Esophagus (tissue), 2 donors: ENCODE data around the gene STAB1. TPM values are rescaled to one million over a fixed set of nuclear protein-coding genes. Genes with fewer than 3 reads are reported as not detected.

Experiments
- H3K27ac ChIP-seq, 2 donors: one replicate each; pipeline ENCODE4 v1.5.1; 2013; ENCODE audit warnings: low read depth in 2 of 2, mild to moderate bottlenecking in 2 of 2, inconsistent platforms in 1 of 2, low read length in 1 of 2, moderate library complexity in 1 of 2
- H3K27me3 ChIP-seq, 2 donors: one replicate each; pipeline ENCODE4 v1.6.1; 2013; ENCODE audit warnings: low read length in 2 of 2, control low read depth in 1 of 2, mild to moderate bottlenecking in 1 of 2; ENCODE audit not compliant: insufficient read depth in 2 of 2, control insufficient read depth in 1 of 2
- H3K36me3 ChIP-seq, 2 donors: one replicate each; pipeline ENCODE4 v1.6.1; 2013; ENCODE audit warnings: low read length in 1 of 2; ENCODE audit not compliant: control insufficient read depth in 2 of 2, insufficient read depth in 2 of 2
- H3K4me1 ChIP-seq, 2 donors: one replicate each; pipeline ENCODE4 v1.6.1; 2013; ENCODE audit warnings: low read length in 1 of 2; ENCODE audit not compliant: control insufficient read depth in 2 of 2, insufficient read depth in 2 of 2
- H3K4me3 ChIP-seq, 2 donors: one replicate each; pipeline ENCODE4 v1.5.1; 2013; ENCODE audit warnings: low read length in 2 of 2, mild to moderate bottlenecking in 2 of 2, low read depth in 1 of 2, moderate library complexity in 1 of 2
- H3K9me3 ChIP-seq, 2 donors: one replicate each; pipeline ENCODE4 v1.6.1; 2013; ENCODE audit warnings: mild to moderate bottlenecking in 2 of 2, low read depth in 1 of 2, low read length in 1 of 2, moderate library complexity in 1 of 2; ENCODE audit not compliant: control insufficient read depth in 2 of 2, insufficient read depth in 1 of 2
- WGBS, 2 donors: extraction: QIAGEN DNeasy Blood & Tissue Kit; methylation state at CpG; one replicate each; pipeline ENCODE4 v1.1.7; 2013; 5-methylcytosine and 5-hydroxymethylcytosine counted together
- polyA plus RNA-seq, 2 donors: library from polyadenylated mRNA; stranded (reverse); fragments of 200-250 nt; gene quantifications; one replicate each; pipeline ENCODE4 v1.2.3, GENCODE V29; 2013
- donor health status: healthy with polysubstance abuse.
- donor health status: Bipolar disorder and iron deficiency.

STAB1 gene
- polyA plus RNA-seq, 2 donors: 30.5 to 39.0 TPM

- no peak overlapping the region for H3K27ac ChIP-seq
- H3K27me3 ChIP-seq: no peaks in the 10 kb centered on the region
- WGBS, 2 donors: 93 to 94% methylated on average over 16 to 19 of the region's 19 CpGs
- H3K9me3 ChIP-seq: no peaks in the 10 kb centered on the region
- H3K36me3 ChIP-seq: no peaks in the 10 kb centered on the region
- H3K4me1 ChIP-seq: peaks cover 0 to 13% of the 10 kb centered on the region in 2 donors
- H3K4me3 ChIP-seq: no peak overlapping the region
Measured at GRCh38 chr3:52516509-52517195, 21.5 kb downstream of the STAB1 start.

GRCh38 chr3:52517796-52518722, 22.9 kb downstream of the STAB1 start:
- H3K36me3 ChIP-seq: peaks cover 0 to 9% of the 10 kb centered on the region in 2 donors
- H3K27me3 ChIP-seq: no peaks in the 10 kb centered on the region
- WGBS, 2 donors: 83 to 84% methylated on average over 25 of the region's 25 CpGs
- H3K9me3 ChIP-seq: no peaks in the 10 kb centered on the region
- H3K4me1 ChIP-seq: peaks cover 0 to 13% of the 10 kb centered on the region in 2 donors
- H3K27ac ChIP-seq: no peak overlapping the region
- H3K4me3 ChIP-seq: peak overlapping the region in 1 of 2 donors; percentile 25

- H3K27ac ChIP-seq: peak overlapping the region in 1 of 2 donors; percentile 4
- WGBS, 2 donors: 40 to 45% methylated on average over 39 to 50 of the region's 50 CpGs
- H3K9me3 ChIP-seq: no peaks in the 10 kb centered on the region
- H3K27me3 ChIP-seq: no peaks in the 10 kb centered on the region
- H3K36me3 ChIP-seq: peaks cover 0 to 16% of the 10 kb centered on the region in 2 donors
- H3K4me1 ChIP-seq: peaks cover 0 to 17% of the 10 kb centered on the region in 2 donors
- H3K4me3 ChIP-seq: peak overlapping the region in 1 of 2 donors; percentile 25
Measured at GRCh38 chr3:52518723-52519444, 23.7 kb downstream of the STAB1 start.

GRCh38 chr3:52519445-52520140, 24.5 kb downstream of the STAB1 start:
- H3K4me3 ChIP-seq: no peak overlapping the region
- H3K36me3 ChIP-seq: peaks cover 0 to 23% of the 10 kb centered on the region in 2 donors
- WGBS, 2 donors: 87 to 88% methylated on average over 22 of the region's 22 CpGs
- H3K9me3 ChIP-seq: no peaks in the 10 kb centered on the region
- H3K4me1 ChIP-seq: peaks cover 2 to 23% of the 10 kb centered on the region in 2 donors
- H3K27me3 ChIP-seq: no peaks in the 10 kb centered on the region
- peak overlapping the region in 1 of 2 donors; percentile 4 for H3K27ac ChIP-seq

GRCh38 chr3:52520141-52520667, 25.1 kb downstream of the STAB1 start:
- peaks cover 0 to 23% of the 10 kb centered on the region in 2 donors for H3K36me3 ChIP-seq
- peaks cover 5 to 28% of the 10 kb centered on the region in 2 donors for H3K4me1 ChIP-seq
- H3K27ac ChIP-seq: no peak overlapping the region
- 94 to 96% methylated on average over 14 of the region's 14 CpGs for WGBS, 2 donors
- no peak overlapping the region for H3K4me3 ChIP-seq
- no peaks in the 10 kb centered on the region for H3K27me3 ChIP-seq
- H3K9me3 ChIP-seq: no peaks in the 10 kb centered on the region

GRCh38 chr3:52520716-52521487, 25.8 kb downstream of the STAB1 start:
- Histone ChIP-seq H3K27me3 (no peaks in the 10 kb centered on the region), H3K36me3 (peaks cover 0 to 23% of the 10 kb centered on the region in 2 donors), H3K9me3 (no peaks in the 10 kb centered on the region), H3K4me3 (no peak overlapping the region), H3K27ac (no peak overlapping the region), H3K4me1 (peaks cover 9 to 32% of the 10 kb centered on the region in 2 donors)
- WGBS, 2 donors: 89 to 90% methylated on average over 20 of the region's 20 CpGs

- 88 to 92% methylated on average over 8 of the region's 8 CpGs for WGBS, 2 donors
- Histone ChIP-seq H3K27ac (no peak overlapping the region), H3K4me1 (peaks cover 9 to 34% of the 10 kb centered on the region in 2 donors), H3K27me3 (no peaks in the 10 kb centered on the region), H3K4me3 (no peak overlapping the region), H3K36me3 (peaks cover 0 to 23% of the 10 kb centered on the region in 2 donors), H3K9me3 (no peaks in the 10 kb centered on the region)
Measured at GRCh38 chr3:52521488-52521824, 26.3 kb downstream of the STAB1 start.

- Histone ChIP-seq H3K27ac (no peak overlapping the region), H3K27me3 (no peaks in the 10 kb centered on the region), H3K36me3 (peaks cover 0 to 25% of the 10 kb centered on the region in 2 donors), H3K4me1 (peaks cover 9 to 36% of the 10 kb centered on the region in 2 donors), H3K4me3 (no peak overlapping the region), H3K9me3 (no peaks in the 10 kb centered on the region)
- WGBS, 2 donors: 91 to 92% methylated on average over 33 of the region's 33 CpGs
Measured at GRCh38 chr3:52521881-52522650, 26.9 kb downstream of the STAB1 start.
